NB4 (cell line): ENCODE results near the gene DENND2C.

ENCODE experiments used
- DNase-seq: peaks from one replicate; pipeline ENCODE4 v3.0.0; 2010; ENCODE audit warnings: low read depth
- H3K4me3 ChIP-seq: one replicate; pipeline ENCODE4 v1.5.1; 2011; ENCODE audit warnings: mild to moderate bottlenecking, low read depth, low read length, moderate library complexity
- MYC ChIP-seq: IDR thresholded peaks from 2 replicates; pipeline ENCODE4 v1.6.1; 2011; ENCODE audit warnings: low read depth, low read length
- POLR2A ChIP-seq: IDR thresholded peaks from 2 replicates; pipeline ENCODE4 v1.6.1; 2011; ENCODE audit warnings: mild to moderate bottlenecking; ENCODE audit not compliant: insufficient read length; ENCODE audit errors: extremely low read depth
- TF ChIP-seq, protein P1 (sequence below): IDR thresholded peaks from one replicate; pipeline ENCODE4 v1.5.1; 2012; ENCODE audit warnings: low read depth, low read length
- TF ChIP-seq, protein P2 (sequence below): IDR thresholded peaks from 2 replicates; pipeline ENCODE4 v1.6.1; 2011; ENCODE audit warnings: low read depth, low read length

DENND2C gene

DNA sequence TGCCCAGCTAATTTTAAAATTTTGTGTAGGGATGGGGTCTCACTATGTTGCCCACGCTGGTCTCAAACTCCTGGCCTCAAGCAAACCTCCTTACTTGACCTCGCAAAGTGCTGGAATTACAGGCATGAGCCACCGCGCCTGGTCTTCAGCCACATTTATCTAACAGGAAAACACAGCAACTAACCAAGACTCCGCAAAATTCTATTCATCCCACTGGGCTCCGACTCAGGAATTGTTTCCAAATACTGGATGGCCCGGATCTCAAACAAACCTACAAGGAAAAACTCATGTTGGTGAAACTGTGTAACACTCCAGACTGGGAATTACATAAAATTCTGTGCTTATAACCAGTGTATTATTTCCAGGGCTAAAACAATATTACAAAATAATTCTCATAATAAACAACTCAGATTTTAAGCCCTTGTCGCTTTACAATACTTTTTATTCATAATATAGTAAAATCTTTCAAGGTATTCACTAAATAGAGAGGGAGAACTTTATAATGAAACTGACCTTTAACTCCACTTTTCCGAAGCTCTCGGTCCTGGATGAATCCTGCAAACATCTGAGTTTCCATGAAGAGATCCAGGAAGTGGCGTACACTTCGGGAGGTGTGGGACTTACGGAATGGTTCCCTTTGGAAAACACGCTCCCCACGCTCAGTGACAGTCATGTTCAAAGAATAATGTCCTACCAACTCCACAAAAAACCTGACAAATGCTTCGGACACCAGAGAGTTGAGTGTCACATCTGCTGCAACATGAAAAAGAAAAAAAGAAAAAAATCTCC, 82.5 kb downstream of the DENND2C start:
- DNase-seq: no peak
- TF ChIP-seq, protein P1, sequence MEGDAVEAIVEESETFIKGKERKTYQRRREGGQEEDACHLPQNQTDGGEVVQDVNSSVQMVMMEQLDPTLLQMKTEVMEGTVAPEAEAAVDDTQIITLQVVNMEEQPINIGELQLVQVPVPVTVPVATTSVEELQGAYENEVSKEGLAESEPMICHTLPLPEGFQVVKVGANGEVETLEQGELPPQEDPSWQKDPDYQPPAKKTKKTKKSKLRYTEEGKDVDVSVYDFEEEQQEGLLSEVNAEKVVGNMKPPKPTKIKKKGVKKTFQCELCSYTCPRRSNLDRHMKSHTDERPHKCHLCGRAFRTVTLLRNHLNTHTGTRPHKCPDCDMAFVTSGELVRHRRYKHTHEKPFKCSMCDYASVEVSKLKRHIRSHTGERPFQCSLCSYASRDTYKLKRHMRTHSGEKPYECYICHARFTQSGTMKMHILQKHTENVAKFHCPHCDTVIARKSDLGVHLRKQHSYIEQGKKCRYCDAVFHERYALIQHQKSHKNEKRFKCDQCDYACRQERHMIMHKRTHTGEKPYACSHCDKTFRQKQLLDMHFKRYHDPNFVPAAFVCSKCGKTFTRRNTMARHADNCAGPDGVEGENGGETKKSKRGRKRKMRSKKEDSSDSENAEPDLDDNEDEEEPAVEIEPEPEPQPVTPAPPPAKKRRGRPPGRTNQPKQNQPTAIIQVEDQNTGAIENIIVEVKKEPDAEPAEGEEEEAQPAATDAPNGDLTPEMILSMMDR: no peak
- TF ChIP-seq MYC (no peak), POLR2A (no peak)
- TF ChIP-seq, protein P2, sequence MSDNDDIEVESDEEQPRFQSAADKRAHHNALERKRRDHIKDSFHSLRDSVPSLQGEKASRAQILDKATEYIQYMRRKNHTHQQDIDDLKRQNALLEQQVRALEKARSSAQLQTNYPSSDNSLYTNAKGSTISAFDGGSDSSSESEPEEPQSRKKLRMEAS: no peak
- no peak overlapping the region for H3K4me3 ChIP-seq

DNA sequence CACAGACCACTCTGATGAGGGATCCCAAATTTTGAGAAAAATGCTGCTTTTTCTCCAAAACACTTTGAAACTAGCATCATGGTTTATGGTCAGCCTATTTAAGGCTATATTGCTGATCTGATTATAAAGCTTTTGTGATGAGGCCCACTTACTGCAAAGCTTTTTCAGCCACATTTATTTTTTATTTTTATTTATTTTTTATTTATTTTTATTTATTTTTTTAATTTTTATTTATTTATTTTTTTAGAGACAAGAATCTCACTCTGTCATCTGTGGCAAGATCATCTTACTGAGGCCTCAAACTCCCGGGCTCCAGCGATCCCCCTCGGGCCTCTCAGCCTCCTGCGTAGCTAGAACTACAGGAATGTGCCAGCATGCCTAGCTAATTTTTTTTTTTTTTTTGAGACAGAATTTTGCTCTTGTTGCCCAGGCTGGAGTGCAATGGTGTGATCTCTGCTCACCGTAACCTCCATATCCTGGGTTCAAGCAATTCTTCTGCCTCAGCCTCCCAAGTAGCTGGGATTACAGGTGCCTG, 83.3 kb downstream of the DENND2C start:
- no peak overlapping the region for H3K4me3 ChIP-seq
- no peak for DNase-seq
- TF ChIP-seq POLR2A (no peak), MYC (no peak)
- TF ChIP-seq, protein P1: no peak
- TF ChIP-seq, protein P2: no peak

DNA sequence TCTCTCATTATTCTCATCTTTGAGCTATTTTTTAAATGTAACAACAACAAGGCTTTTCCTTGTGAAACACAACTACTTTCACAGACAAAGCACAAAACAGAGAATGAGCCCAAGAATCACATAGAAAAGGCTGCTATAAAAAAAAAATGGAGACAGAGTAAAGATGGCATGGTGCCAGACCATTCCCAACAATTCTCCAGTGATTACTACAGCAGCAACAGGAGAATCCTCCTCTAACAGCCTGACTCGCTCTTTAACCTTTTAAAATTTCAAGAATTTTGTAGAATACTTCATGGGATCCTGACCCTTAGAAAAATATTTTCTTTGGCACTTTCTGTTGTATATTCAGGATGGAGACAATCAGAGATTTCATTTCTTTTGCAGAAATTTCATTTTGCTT, 84.6 kb downstream of the DENND2C start:
- DNase-seq: no peak
- TF ChIP-seq, protein P1: no peak
- no peak for TF ChIP-seq POLR2A
- no peak for TF ChIP-seq MYC
- TF ChIP-seq, protein P2: no peak
- no peak overlapping the region for H3K4me3 ChIP-seq

DNA sequence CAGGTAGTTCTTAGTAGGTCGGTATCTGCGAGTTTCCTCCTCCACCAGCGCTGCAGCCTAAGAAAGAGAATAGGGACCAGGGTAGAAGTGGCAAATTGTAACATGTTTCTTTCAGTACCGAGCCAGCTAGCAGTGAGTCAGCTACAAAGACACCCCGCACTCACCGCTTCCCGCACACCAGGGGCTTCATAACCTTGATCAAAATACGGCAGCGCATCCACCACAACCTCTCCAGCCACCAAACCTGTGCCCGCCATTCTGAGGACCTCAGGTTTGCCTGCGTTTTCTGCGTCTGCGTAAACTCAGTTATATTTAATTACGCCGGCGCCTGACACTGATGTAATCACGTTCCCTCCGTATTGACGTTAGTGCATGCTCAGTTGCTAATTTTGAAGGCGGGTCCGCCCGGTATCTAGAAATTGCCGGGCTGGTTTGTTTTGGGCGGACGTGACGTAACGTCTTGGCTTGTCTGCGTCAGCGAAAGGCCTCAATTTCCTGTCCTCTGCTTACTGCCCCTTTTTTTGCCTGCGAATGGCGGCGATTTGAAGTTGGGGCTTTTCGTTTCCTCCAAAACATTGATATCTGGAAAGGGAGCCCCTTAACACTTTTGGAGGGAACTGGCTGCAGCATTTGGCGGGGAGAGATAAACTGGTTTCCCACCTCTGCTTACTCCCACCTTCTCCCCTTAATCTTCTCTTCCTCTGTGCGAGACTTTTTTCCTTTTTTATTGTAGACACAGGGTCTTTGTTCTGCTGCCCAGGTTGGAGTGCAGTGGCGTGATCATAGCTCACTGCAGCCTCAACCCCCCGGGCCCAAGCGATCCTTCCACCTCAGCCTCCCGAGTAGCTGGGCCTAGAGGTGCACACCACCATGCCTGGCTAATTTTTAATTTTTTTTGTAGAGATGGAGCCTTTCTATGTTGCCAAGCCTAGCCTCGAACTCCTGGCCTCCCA, 88.2 kb downstream of the DENND2C start, which contains the start of gene BCAS2:
BCAS2 (minus strand) TSS at position 281 of the 953 bp plus-strand sequence; CDS start at position 257, 24 bp downstream.
- peak within 1 kb of the TSS; percentile 100 for H3K4me3 ChIP-seq
- peak; percentile 98 for DNase-seq
- peak; percentile 48; the same call in 1 of the 2 replicates for TF ChIP-seq MYC
- peak; percentile 92 for TF ChIP-seq POLR2A
- TF ChIP-seq, protein P1: no peak
- TF ChIP-seq, protein P2: peak; percentile 65

DNA sequence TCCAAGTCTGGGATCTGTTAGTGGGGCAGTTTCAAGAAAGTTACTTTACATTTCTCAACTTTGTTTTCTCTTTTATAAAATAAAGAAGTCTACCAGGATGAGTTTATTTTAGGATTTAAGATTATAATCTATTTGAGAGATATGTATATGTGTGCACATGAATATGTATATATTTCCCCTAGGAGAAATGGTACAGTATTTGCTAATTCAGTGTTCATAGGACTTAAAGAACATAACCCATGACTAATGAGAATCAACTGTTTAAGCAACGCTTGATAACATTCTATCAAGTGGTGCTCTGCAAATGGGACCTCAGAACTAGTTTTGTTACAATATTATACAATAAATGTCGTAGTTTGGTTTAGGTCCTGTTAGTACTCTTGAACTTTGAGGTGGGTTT, 95.5 kb downstream of the DENND2C start:
- TF ChIP-seq, protein P1: no peak
- TF ChIP-seq, protein P2: no peak
- TF ChIP-seq MYC (no peak), POLR2A (no peak)
- DNase-seq: no peak

More for the DNA sequence above, 95.5 kb downstream of the DENND2C start:
- H3K4me3 ChIP-seq: no peak overlapping the region
